HCT116 (cell line): ENCODE data around the gene EXOC4. TPM values are rescaled to one million over a fixed set of nuclear protein-coding genes. Genes with fewer than 3 reads are reported as not detected.

Experiments used
- ATAC-seq: fragments of 200-7000 bp; cut with Tn5 transposase; 2 replicates; pipeline ENCODE4 v1.9.1; 2020; ENCODE audit warnings: mild to moderate bottlenecking, moderate library complexity
- BruUV-seq: library from RNA; stranded (reverse); fragments of 400-500 nt; replicated peaks from 2 replicates; lab custom pipeline; 2021; lab: Mats Ljungman, UMichigan
- CTCF ChIA-PET: fragments of 300-600 bp; sonication (Branson Sonifier 250); formaldehyde crosslinking; loops from one replicate; lab custom pipeline; 2021; ENCODE audit warnings: antibody characterized with exemption; lab: Charles Lee
- POLR2A ChIA-PET: fragments of 300-600, 350-600 bp; sonication (Branson Sonifier 250); formaldehyde crosslinking; loops from one replicate; lab custom pipeline; 2021; ENCODE audit warnings: antibody characterized with exemption; lab: Charles Lee
- RAD21 ChIA-PET, 2 experiments: fragments of 300-600 bp; sonication (Branson Sonifier 250); formaldehyde crosslinking; loops; one replicate each; lab custom pipeline; 2023; ENCODE audit warnings: low total read pairs in 2 of 2; ENCODE audit not compliant: uncharacterized antibody in 2 of 2, unreplicated experiment in 2 of 2, low non-redundant PET in 1 of 2; lab: Charles Lee
- DNase-seq: peaks from one replicate; pipeline ENCODE4 v3.0.0-alpha.2; 2010; ENCODE audit warnings: low read depth, low spot score
- H2AFZ ChIP-seq: fragments of 200-600 bp; shearing (Covaris generic), sonication (generic); 2 replicates; pipeline ENCODE4 v1.6.1; 2017; ENCODE audit warnings: low read depth, mixed run types, mixed read lengths, antibody characterized with exemption, low read length; ENCODE audit not compliant: poor library complexity, severe bottlenecking
- H3K27ac ChIP-seq: 2 replicates; pipeline ENCODE4 v1.5.1; 2012; ENCODE audit warnings: low read depth, low read length
- H3K27me3 ChIP-seq: fragments of 200-600 bp; sonication (generic); 2 replicates; pipeline ENCODE4 v1.6.1; 2016; ENCODE audit warnings: mixed run types, low read length, mixed read lengths; ENCODE audit not compliant: insufficient read depth
- H3K36me3 ChIP-seq, 2 experiments: fragments of 200-500 bp in 1 of 2; fragments of 200-600 bp in 1 of 2; sonication (Bioruptor generic) in 1 of 2; sonication (generic) in 1 of 2; 2 replicates each; pipeline versions ENCODE4 v1.5.1 to v1.6.1; 2014 to 2016; ENCODE audit warnings: low read length in 2 of 2, inconsistent platforms in 1 of 2, mixed read lengths in 1 of 2, mixed run types in 1 of 2; ENCODE audit not compliant: insufficient read depth in 2 of 2, control insufficient read depth in 1 of 2
- H3K4me1 ChIP-seq, 2 experiments: fragments of 200-600 bp in 1 of 2; sonication (generic) in 1 of 2; 2 replicates each; pipeline versions ENCODE4 v1.5.1 to v1.6.1; 2012 to 2017; ENCODE audit warnings: low read length in 2 of 2, inconsistent platforms in 1 of 2, mild to moderate bottlenecking in 1 of 2, mixed read lengths in 1 of 2, mixed run types in 1 of 2, moderate library complexity in 1 of 2; ENCODE audit not compliant: insufficient read depth in 2 of 2, control insufficient read depth in 1 of 2
- H3K4me2 ChIP-seq: fragments of 200-600 bp; sonication (generic); 2 replicates; pipeline ENCODE4 v1.6.1; 2017; ENCODE audit warnings: mixed run types, low read length, mixed read lengths
- H3K4me3 ChIP-seq, 2 experiments: fragments of 200-600 bp in 1 of 2; sonication (generic) in 1 of 2; replicated peaks in 1 of 2; 2 replicates each; pipeline ENCODE4 v1.5.1; 2011 to 2016; ENCODE audit warnings: low read length in 2 of 2, control low read depth in 1 of 2, low read depth in 1 of 2, mild to moderate bottlenecking in 1 of 2, mixed read lengths in 1 of 2, mixed run types in 1 of 2
- H3K79me2 ChIP-seq: fragments of 200-600 bp; sonication (generic); 2 replicates; pipeline ENCODE4 v1.6.1; 2017; ENCODE audit warnings: mild to moderate bottlenecking, mixed run types, low read length, moderate library complexity, mixed read lengths; ENCODE audit not compliant: insufficient read depth
- H3K9ac ChIP-seq: fragments of 200-600 bp; sonication (generic); 2 replicates; pipeline ENCODE4 v1.6.1; 2016; ENCODE audit warnings: low read length, mixed read lengths
- H3K9me2 ChIP-seq: fragments of 200-600 bp; sonication (generic), shearing (Covaris generic); 2 replicates; pipeline ENCODE4 v1.6.1; 2017; ENCODE audit warnings: mixed run types, mild to moderate bottlenecking, moderate library complexity; ENCODE audit not compliant: insufficient read depth
- H3K9me3 ChIP-seq, 2 experiments: fragments of 200-500 bp in 1 of 2; fragments of 200-600 bp in 1 of 2; sonication (Bioruptor generic) in 1 of 2; sonication (generic) in 1 of 2; 2 replicates each; pipeline ENCODE4 v1.6.1; 2014 to 2017; ENCODE audit warnings: low read length in 2 of 2, mixed read lengths in 2 of 2, inconsistent platforms in 1 of 2, low read depth in 1 of 2, mild to moderate bottlenecking in 1 of 2, mixed run types in 1 of 2, moderate library complexity in 1 of 2; ENCODE audit not compliant: control insufficient read depth in 1 of 2, insufficient read depth in 1 of 2
- H4K20me1 ChIP-seq: fragments of 200-600 bp; sonication (generic), shearing (Covaris generic); 2 replicates; pipeline ENCODE4 v1.6.1; 2017; ENCODE audit warnings: mixed run types, mild to moderate bottlenecking, moderate library complexity; ENCODE audit not compliant: insufficient read depth
- CBX3 ChIP-seq: IDR thresholded peaks from 2 replicates; pipeline ENCODE4 v1.6.1; 2012; ENCODE audit warnings: low read depth
- CTCF ChIP-seq, 3 experiments: fragments of 200-600 bp in 1 of 3; sonication (generic) in 1 of 3; IDR thresholded peaks in 2 of 3; conservative IDR thresholded peaks in 1 of 3; 2 replicates each; pipeline ENCODE4 v1.5.1; 2012 to 2017; ENCODE audit warnings: low read depth in 2 of 3, low read length in 2 of 3, antibody characterized with exemption in 1 of 3, borderline replicate concordance in 1 of 3, control low read depth in 1 of 3, mild to moderate bottlenecking in 1 of 3, mixed read lengths in 1 of 3, mixed run types in 1 of 3, moderate library complexity in 1 of 3; ENCODE audit not compliant: insufficient read depth in 1 of 3
- EZH2phosphoT487 ChIP-seq: fragments of 200-600 bp; IDR thresholded peaks from 2 replicates; pipeline ENCODE4 v1.6.1; 2018; ENCODE audit warnings: antibody characterized with exemption, borderline replicate concordance
- FOSL1 ChIP-seq: IDR thresholded peaks from 2 replicates; pipeline ENCODE4 v1.6.1; 2012; ENCODE audit warnings: low read depth
- POLR2A ChIP-seq: IDR thresholded peaks from 2 replicates; pipeline ENCODE4 v1.7.0; 2011; ENCODE audit warnings: borderline replicate concordance; ENCODE audit not compliant: insufficient read depth, insufficient read length; ENCODE audit errors: extremely low read depth
- REST ChIP-seq: IDR thresholded peaks from 2 replicates; pipeline ENCODE4 v1.6.1; 2012; ENCODE audit warnings: low read depth
- SRF ChIP-seq: IDR thresholded peaks from 2 replicates; pipeline ENCODE4 v1.6.1; 2012; ENCODE audit warnings: low read depth
- ZFX ChIP-seq: fragments of 450-650 bp; IDR thresholded peaks from 2 replicates; pipeline ENCODE4 v1.6.1; 2017
- ZNF274 ChIP-seq: fragments of 200-500 bp; sonication (Bioruptor generic); IDR thresholded peaks from 2 replicates; pipeline ENCODE4 v1.6.1; 2014; ENCODE audit warnings: mild to moderate bottlenecking, low read depth, low read length, inconsistent platforms
- intact Hi-C: fragments of 100-400 bp; cut with micrococcal nuclease; formaldehyde crosslinking; loops from 2 replicates; pipeline ENCODE4 v1.10.0; 2022
- total RNA-seq: library from RNA; stranded (reverse); gene quantifications from one replicate; pipeline ENCODE4 v1.2.1, GENCODE V29; 2021; ENCODE audit not compliant: unreplicated experiment

EXOC4 gene
- total RNA-seq, 1 experiment from 2014 or later: 40.3 TPM

- Histone ChIP-seq H2AFZ (no peak overlapping the region), H3K9me3 (no peaks in the 10 kb centered on the region), H3K9ac (no peak overlapping the region), H3K4me3 (no peak overlapping the region), H3K4me1 (no peaks in the 10 kb centered on the region), H4K20me1 (no peaks in the 10 kb centered on the region), H3K9me2 (no peaks in the 10 kb centered on the region), H3K79me2 (no peaks in the 10 kb centered on the region), H3K27me3 (no peaks in the 10 kb centered on the region)
- RAD21 ChIA-PET: no interaction called here
- intact Hi-C loops: no loop called here
- POLR2A ChIA-PET: no interaction called here
- DNase-seq: no peak
- CTCF ChIA-PET: no interaction called here
- TF ChIP-seq SRF: no peak
- TF ChIP-seq FOSL1: no peak
- TF ChIP-seq, all 23 proteins: peak for 0
- no TSS peak for BruUV-seq
- no peak overlapping the region for H3K4me2 ChIP-seq
- no peak for ATAC-seq
- no peak overlapping the region for H3K27ac ChIP-seq
- no peaks in the 10 kb centered on the region for H3K36me3 ChIP-seq
These were observed 528.0 kb downstream of the EXOC4 start for GRCh38 chr7:133780912-133781311.

- Histone ChIP-seq H3K4me2 (no peak overlapping the region), H3K27ac (no peak overlapping the region), H3K9me3 (no peaks in the 10 kb centered on the region), H3K4me3 (no peak overlapping the region), H3K36me3 (no peaks in the 10 kb centered on the region), H3K27me3 (no peaks in the 10 kb centered on the region), H3K9me2 (no peaks in the 10 kb centered on the region), H3K9ac (no peak overlapping the region), H4K20me1 (no peaks in the 10 kb centered on the region), H2AFZ (no peak overlapping the region), H3K4me1 (no peaks in the 10 kb centered on the region), H3K79me2 (no peaks in the 10 kb centered on the region)
- CTCF ChIA-PET: no interaction called here
- no peak for TF ChIP-seq CBX3
- no peak for TF ChIP-seq POLR2A
- TF ChIP-seq ZNF274: no peak
- TF ChIP-seq CTCF (IDR thresholded peaks at IDR 0.05 in 2 of 3, conservative IDR thresholded peaks at IDR 0.05 in 1 of 3; ENCODE audit: borderline replicate concordance in 1 of 3, insufficient read depth in 1 of 3, low read depth in 2 of 3, low read length in 2 of 3): no peak
- TF ChIP-seq EZH2phosphoT487: no peak
- TF ChIP-seq ZFX: no peak
- TF ChIP-seq REST: no peak
- ATAC-seq (no peak), DNase-seq (no peak)
- no TSS peak for BruUV-seq
- POLR2A ChIA-PET: no interaction called here
- intact Hi-C loops: no loop called here
- RAD21 ChIA-PET: no interaction called here
These were observed 528.7 kb downstream of the EXOC4 start for GRCh38 chr7:133781486-133782090.
